T47D (cell line): ENCODE measurements around the gene ENDOG.
"Not testable (repeated sequence)": the region's sequence is repeated elsewhere in the genome, so short reads cannot be mapped to it uniquely, and the experiment has no call there.

Source experiments
- DNase-seq, 2 experiments: peaks; one replicate each; pipeline versions ENCODE4 v3.0.0 to v3.0.0-alpha.2; 2011 to 2012; ENCODE audit warnings: low read depth in 1 of 2, low spot score in 1 of 2
- JUND ChIP-seq: IDR thresholded peaks from 2 replicates; pipeline ENCODE4 v1.6.1; 2012; ENCODE audit warnings: low read depth
- in situ Hi-C: cut with HindIII; loops from 2 replicates; pipeline ENCODE4 v1.10.0; 2016; ENCODE audit warnings: low sequenced_read_pairs, low pct_unique_long_range_greater_than_20kb

ENDOG gene

DNA sequence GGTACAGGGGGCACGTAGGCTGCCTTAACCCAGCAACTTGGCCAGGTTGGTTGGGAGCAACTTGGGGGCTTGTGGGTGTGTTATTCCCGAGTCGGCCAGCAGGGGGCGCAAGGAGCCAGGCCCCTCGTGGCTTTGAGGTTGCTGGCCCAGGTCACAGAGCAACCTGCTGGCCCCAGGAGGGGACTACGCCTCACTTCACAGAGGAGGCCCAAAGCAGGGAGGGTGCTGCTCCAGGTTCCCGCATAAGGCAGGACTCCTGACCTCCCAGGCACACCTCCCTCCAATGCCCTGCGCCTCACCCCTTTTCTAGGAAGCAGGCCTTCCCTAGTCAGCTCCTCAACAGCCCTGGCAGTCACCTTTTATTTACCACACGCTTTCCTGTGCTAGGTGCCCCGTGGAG is 45.3 kb downstream of the ENDOG start:
- peak in 1 of 2 experiments; percentile 80 for DNase-seq
- no peak for TF ChIP-seq JUND
- in situ Hi-C loops, result no loop called here

DNA sequence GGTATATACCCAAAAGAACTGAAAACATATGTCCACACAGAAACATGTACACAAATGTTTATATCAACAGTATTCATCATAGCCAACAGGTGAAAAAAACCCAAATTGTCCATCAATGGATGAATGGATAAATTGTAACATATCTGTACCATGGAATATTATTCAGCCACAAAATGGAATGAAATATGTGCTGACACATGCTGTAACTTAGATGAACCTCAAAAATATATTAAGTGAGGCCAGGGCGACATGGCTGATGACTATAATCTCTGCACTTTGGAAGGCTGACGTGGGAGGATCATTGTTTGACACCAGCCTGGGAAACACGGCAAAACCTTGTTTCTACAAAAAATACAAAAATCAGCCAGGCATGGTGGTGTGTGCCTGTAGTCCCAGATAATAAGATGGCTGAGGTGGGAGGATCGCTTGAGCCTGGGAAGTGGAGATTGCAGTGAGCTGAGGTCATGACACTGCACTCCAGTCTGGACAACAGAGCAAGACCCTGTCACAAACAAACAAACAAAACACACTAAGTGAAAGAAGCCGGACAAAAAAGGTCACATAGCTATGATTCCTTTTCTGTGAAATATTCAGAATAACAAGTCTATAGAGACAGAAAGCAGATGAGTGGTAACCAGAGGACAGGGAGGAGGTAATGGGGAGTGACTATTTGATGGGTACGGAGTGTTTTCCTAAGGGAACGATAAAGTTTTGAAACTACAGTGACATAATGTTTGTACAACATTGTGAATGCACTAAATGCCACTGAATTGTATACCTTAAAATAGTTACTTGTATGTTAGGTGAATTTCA is 52.0 kb downstream of the ENDOG start:
- in situ Hi-C loops, result no loop called here
- TF ChIP-seq JUND, result no peak
- DNase-seq, result no peak

- in situ Hi-C loops, DNase-seq: not testable (repeated sequence)
These were observed 52.6 kb downstream of the ENDOG start for GRCh38 chr9:128870941-128871265.
